ENCODE data around the gene ASB13. TPM values are rescaled to one million over a fixed set of nuclear protein-coding genes. Genes with fewer than 3 reads are reported as not detected.

Gene ASB13
- polyA plus RNA-seq, 1 of the 3 experiments (the other 2 are of a cell fraction), result 9.2 TPM

GRCh38 chr10:5596611-5597341 is 69.6 kb downstream of the ASB13 start (continued):
- TF ChIP-seq TCF12 (IDR thresholded peaks at IDR 0.05) (no peak), GATA2 (CRISPR knock-in tag; IDR thresholded peaks at IDR 0.05) (no peak)

- Histone ChIP-seq H3K79me2 (ENCODE audit: insufficient read depth) (no peaks in the 10 kb centered on the region; the same call in 1 of the 2 replicates), H3K4me2 (peak overlapping the region; percentile 71), H3K36me3 (replicated peaks in 1 of 2; ENCODE audit: control insufficient read depth in 1 of 2, insufficient read depth in 2 of 2, low read length in 1 of 2) (no peaks in the 10 kb centered on the region), H3K27ac (ENCODE audit: low read depth in 2 of 2, low read length in 1 of 2) (peak overlapping the region; percentile 82 to 95), H3K4me1 (ENCODE audit: control insufficient read depth in 1 of 2, insufficient read depth in 2 of 2, low read depth in 1 of 2, low read length in 1 of 2) (peaks cover 25 to 47% of the 10 kb centered on the region in 2 experiments), H3K9me2 (no peaks in the 10 kb centered on the region), H3K9me3 (no peaks in the 10 kb centered on the region), H2AFZ (ENCODE audit: low read depth) (peak overlapping the region; percentile 86), H3K9ac (peak overlapping the region; percentile 73), H3K4me3 (ENCODE audit: low read depth in 2 of 2, low read length in 1 of 2) (peak overlapping the region in 1 of 2 experiments; percentile 29; a peak in 2 of 4 replicates), H3K27me3 (ENCODE audit: insufficient read depth) (no peaks in the 10 kb centered on the region), H3F3A (replicated peaks; ENCODE audit: insufficient read depth) (peaks cover 6% of the 10 kb centered on the region), H4K20me1 (ENCODE audit: insufficient read depth) (no peaks in the 10 kb centered on the region)
- WGBS (ENCODE audit: low lambda C conversion rate), result 23% methylated on average over 9 of the region's 9 CpGs
- POLR2A ChIA-PET, result no interaction called here
- DNase-seq, result no peak
- TF ChIP-seq TCF12 (IDR thresholded peaks at IDR 0.05) (peak; percentile 84), RAD21 (IDR thresholded peaks at IDR 0.05; ENCODE audit: low read length) (no peak), SMC3 (IDR thresholded peaks at IDR 0.05; ENCODE audit: low read depth, low read length) (no peak), RXRA (IDR thresholded peaks at IDR 0.05; ENCODE audit: borderline replicate concordance, low read depth) (peak; percentile 86), RCOR1 (IDR thresholded peaks at IDR 0.05; ENCODE audit: low read length) (no peak), TEAD4 (IDR thresholded peaks at IDR 0.05; ENCODE audit: borderline replicate concordance, insufficient read depth) (0 out of 2 replicates have a peak, but pooled peaks have one; percentile 44), RFX5 (IDR thresholded peaks at IDR 0.05; ENCODE audit: low read length) (no peak), NFIC (IDR thresholded peaks at IDR 0.05; ENCODE audit: borderline replicate concordance) (peak; percentile 30; the same call in 1 of the 2 replicates), MAX (IDR thresholded peaks at IDR 0.05; ENCODE audit: low read depth) (peak; percentile 69; the same call in 1 of the 2 replicates), ZBTB33 (IDR thresholded peaks at IDR 0.05; ENCODE audit: borderline replicate concordance, low read depth) (no peak), REST (IDR thresholded peaks at IDR 0.05; ENCODE audit: low read depth, low read length) (peak; percentile 41; the same call in 1 of the 2 replicates), GATA2 (CRISPR knock-in tag; IDR thresholded peaks at IDR 0.05) (no peak), USF1 (IDR thresholded peaks at IDR 0.05; ENCODE audit: borderline replicate concordance, low read depth) (no peak), MXI1 (IDR thresholded peaks at IDR 0.05; ENCODE audit: low read depth, low read length) (no peak), SIN3A (IDR thresholded peaks at IDR 0.05; ENCODE audit: borderline replicate concordance, low read depth, low read length) (no peak), YY1 (IDR thresholded peaks at IDR 0.05; ENCODE audit: low read depth) (no peak), GABPA (IDR thresholded peaks at IDR 0.05; ENCODE audit: low read depth) (peak; percentile 40; the same call in 1 of the 2 replicates), FOXM1 (IDR thresholded peaks at IDR 0.05; ENCODE audit: low read depth) (0 out of 2 replicates have a peak, but pooled peaks have one; percentile 37), JUND (IDR thresholded peaks at IDR 0.05) (peak; percentile 82), FOSL2 (IDR thresholded peaks at IDR 0.05; ENCODE audit: borderline replicate concordance, low read depth) (peak; percentile 96), EP300 (IDR thresholded peaks at IDR 0.05; ENCODE audit: borderline replicate concordance in 1 of 2, low read depth in 1 of 2, low read length in 1 of 2) (peak; percentile 5 to 76; a peak in 2 of 4 replicates), ELF1 (IDR thresholded peaks at IDR 0.05) (0 out of 2 replicates have a peak, but pooled peaks have one; percentile 27), POLR2AphosphoS5 (IDR thresholded peaks at IDR 0.05; ENCODE audit: low read depth, low read length) (peak; percentile 63; the same call in 1 of the 2 replicates), PBX3 (IDR thresholded peaks at IDR 0.05) (peak; percentile 91)
- CTCF ChIA-PET, result interaction anchor here (0.9 to 7.8 kb wide), 5 partner anchors 22 to 153 kb away, joined by 3 to 64 read pairs (median 3); no protein-coding TSS in a partner anchor
Observed at GRCh38 chr10:5595994-5596471, 70.4 kb downstream of the ASB13 start.
